ENCODE data around the gene RBM14.
"Not testable (repeated sequence)": the region's sequence is repeated elsewhere in the genome, so short reads cannot be mapped to it uniquely, and the experiment has no call there.

The RBM14 gene

DNA sequence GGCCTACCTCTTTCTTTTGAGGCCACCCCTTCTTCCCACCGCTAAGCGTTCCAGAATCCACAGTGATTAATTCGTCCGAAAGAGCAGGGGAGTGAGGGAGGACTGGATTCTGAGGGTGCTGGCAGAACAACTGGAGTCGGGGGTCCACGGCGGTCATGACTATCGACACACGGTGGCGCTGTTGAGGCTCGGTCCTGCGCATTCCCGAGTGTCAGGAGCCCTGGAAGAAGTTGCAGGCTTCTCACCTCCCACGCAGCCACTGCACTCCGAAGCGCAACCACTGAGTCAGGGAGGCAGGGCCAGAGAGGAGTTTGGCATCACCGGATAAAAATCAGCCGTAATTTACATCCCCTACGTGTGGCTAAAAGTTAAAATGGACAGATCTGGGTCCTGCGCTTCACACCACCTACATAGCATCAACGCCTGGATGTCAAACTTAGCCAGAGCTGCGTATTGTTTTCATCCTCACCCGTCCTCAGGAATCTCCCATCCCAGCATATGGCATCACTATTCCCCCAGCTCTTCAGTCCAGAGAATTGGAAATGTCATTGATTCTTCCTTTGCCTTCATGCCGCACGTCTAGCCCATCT, 37.3 kb upstream of the RBM14 start:
- no peak for DNase-seq (ENCODE audit: low read depth)
- TF ChIP-seq, protein P1, sequence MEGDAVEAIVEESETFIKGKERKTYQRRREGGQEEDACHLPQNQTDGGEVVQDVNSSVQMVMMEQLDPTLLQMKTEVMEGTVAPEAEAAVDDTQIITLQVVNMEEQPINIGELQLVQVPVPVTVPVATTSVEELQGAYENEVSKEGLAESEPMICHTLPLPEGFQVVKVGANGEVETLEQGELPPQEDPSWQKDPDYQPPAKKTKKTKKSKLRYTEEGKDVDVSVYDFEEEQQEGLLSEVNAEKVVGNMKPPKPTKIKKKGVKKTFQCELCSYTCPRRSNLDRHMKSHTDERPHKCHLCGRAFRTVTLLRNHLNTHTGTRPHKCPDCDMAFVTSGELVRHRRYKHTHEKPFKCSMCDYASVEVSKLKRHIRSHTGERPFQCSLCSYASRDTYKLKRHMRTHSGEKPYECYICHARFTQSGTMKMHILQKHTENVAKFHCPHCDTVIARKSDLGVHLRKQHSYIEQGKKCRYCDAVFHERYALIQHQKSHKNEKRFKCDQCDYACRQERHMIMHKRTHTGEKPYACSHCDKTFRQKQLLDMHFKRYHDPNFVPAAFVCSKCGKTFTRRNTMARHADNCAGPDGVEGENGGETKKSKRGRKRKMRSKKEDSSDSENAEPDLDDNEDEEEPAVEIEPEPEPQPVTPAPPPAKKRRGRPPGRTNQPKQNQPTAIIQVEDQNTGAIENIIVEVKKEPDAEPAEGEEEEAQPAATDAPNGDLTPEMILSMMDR (conservative IDR thresholded peaks at IDR 0.05; ENCODE audit: low read depth, low read length), result peak; percentile 85
- H3K4me3 ChIP-seq (ENCODE audit: low read length), result no peak overlapping the region

DNA sequence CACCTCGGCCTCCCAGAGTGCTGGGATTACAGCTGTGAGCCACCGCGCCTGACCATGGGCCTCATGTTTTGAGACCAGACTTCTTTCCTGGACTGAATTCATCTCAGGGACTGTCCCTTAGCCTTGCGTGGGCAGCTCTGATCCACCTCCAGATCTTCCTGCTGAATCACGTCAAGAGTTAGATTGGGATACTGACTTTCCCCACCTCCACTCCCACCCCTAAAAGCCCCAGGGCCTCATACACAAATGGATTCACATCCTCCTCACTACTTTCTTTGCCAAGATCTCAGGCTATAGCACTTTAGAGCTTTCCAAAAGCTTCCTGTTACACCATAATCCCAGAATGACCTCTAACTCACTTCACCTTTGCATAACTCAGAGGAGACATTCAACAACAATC, 35.6 kb upstream of the RBM14 start:
- TF ChIP-seq, protein P1 (conservative IDR thresholded peaks at IDR 0.05; ENCODE audit: low read depth, low read length), result no peak
- H3K4me3 ChIP-seq (ENCODE audit: low read length), result no peak overlapping the region
- no peak for DNase-seq (ENCODE audit: low read depth)

DNA sequence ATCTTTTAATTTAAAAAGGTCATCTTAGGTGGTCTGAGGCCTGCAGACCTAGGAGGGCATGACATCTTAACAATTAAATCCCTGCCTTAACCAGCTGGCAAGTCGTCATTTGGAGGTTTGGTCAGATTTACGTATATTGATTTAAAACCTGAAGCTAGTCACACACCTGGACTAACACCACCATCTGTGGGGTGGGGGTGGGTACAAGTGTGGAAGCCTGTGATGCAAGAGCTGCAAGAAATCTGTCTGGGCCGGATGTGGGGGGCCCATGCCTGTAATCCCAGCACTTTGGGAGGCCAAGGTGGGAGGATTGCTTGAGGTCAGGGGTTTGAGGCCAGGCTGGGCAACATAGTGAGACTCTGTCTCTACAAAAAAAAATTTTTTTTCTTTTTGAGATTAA, 35.2 kb upstream of the RBM14 start:
- no peak for DNase-seq (ENCODE audit: low read depth)
- TF ChIP-seq, protein P1 (conservative IDR thresholded peaks at IDR 0.05; ENCODE audit: low read depth, low read length), result no peak
- no peak overlapping the region for H3K4me3 ChIP-seq (ENCODE audit: low read length)

DNA sequence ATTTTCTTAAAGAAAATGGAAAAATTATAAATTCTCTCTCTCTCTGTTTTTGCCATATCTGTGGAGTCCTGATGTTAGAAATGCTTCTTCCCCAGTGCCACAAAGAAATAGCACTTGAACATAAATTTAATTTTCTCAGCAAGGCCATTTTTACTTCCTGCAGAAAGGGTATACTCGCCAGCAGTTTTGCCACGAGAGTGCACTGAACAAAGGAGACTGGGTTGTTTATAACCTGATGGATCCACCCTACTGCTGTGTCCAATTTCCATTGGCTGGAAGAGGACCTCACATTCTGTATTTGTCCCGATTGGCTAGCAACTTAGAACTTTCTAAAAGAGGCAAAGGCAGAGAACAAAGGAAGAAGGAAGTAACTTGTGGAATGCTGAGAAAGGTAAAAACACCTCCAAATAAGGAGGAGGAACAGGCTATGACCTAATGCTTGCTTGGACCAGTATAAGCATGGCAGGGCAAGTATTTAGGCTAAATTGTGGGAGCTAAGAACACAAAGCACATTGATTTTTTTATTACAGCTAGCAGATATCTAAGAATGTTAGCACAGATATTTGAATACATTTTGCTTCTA, 33.8 kb upstream of the RBM14 start:
- DNase-seq (ENCODE audit: low read depth); H3K4me3 ChIP-seq (ENCODE audit: low read length): not testable (repeated sequence)

DNA sequence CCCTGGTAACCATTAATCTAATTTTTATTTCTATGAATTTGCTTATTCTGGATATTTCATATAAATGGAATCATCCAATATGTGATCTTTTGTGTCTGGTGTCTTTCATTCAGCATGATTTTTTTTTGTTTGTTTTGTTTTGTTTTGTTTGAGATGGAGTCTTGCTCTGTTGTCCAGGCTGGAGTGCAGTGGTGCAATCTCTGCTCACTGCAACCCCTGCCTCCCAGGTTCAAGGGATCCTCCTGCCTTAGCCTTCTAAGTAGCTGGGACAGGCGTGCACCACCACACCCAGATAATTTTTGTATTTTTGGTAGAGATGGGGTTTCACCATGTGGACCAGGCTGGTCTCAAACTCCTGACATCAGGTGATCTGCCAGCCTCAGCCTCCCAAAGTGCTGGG, 31.0 kb upstream of the RBM14 start:
- not testable (repeated sequence) for H3K4me3 ChIP-seq (ENCODE audit: low read length); DNase-seq (ENCODE audit: low read depth)

DNA sequence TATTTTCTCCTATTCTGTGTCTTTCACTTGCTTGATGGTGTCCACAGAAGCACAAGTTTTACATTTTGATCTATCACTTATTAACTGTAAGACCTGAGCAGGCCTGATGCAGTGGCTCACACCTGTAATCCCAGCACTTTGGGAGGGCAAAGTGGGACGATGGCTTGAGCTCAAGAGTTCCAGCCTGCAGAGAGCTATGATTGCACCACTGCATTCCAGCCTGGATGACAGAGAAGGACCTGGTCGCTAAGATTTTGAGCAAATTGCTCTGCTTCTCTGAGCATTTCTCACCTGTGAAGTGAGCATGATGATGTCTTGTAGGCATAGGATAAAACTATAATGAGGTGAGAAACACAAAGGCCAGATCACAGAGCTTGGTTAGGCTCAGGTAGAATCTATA, 30.3 kb upstream of the RBM14 start:
- DNase-seq (ENCODE audit: low read depth), result no peak
- TF ChIP-seq, protein P1 (conservative IDR thresholded peaks at IDR 0.05; ENCODE audit: low read depth, low read length), result no peak
- no peak overlapping the region for H3K4me3 ChIP-seq (ENCODE audit: low read length)

DNA sequence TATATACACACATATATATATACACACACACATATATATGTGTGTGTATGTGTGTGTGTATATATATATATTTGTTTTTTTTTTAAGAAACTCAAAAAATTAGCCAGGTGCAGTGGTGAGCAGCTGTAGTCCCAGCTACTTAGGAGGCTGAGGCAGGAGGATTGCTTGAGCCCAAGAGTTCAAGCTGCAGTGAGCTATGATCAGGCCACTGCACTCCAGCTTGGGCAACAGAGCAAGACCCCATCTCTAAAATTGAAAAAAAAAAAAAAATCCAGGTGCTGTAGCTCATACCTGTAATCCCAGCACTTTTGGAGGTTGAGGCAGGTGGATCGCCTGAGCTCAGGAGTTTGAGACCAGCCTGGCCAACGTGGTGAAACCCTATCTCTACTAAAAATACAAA, 27.1 kb upstream of the RBM14 start:
- DNase-seq (ENCODE audit: low read depth); H3K4me3 ChIP-seq (ENCODE audit: low read length): not testable (repeated sequence)

DNA sequence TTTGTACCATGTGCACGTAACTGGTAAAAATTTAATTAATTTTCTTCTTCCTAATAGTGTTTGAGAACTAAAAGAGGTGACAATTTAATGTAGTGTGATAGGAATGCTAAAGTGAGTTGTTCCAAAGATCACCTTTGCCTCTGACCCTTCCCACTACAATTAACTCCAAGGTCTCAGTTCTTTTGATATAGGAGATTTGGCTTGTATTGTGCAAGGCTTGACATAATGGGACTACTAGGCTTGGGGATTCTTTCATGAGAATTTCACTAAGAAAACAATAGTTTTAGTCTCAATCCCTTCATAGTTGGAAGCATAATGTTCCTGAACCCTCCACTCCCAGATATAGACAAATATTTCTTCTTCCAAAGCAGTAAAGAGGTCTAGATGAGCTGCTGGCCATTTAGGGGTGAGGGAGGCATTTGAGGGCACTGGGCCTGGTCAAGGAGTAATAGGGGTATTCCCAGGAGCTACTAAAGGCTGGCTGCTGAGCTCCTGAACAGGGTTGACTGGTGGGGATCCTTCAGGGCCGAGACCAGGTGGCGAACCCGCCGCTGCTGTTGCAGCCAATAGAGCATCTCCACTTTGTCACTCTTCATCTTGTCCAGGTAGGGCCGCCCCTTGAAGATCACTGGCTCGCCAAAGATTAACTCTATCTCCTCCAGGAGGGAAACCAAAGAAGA, 26.3 kb upstream of the RBM14 start:
- no peak for DNase-seq (ENCODE audit: low read depth)
- TF ChIP-seq, protein P1 (conservative IDR thresholded peaks at IDR 0.05; ENCODE audit: low read depth, low read length), result no peak
- no peak overlapping the region for H3K4me3 ChIP-seq (ENCODE audit: low read length)

Data from retinal pigment epithelial cell (primary cell).